Parathyroid adenoma (tissue), 2 donors: ENCODE results near the gene POLD3.

Experiments
- H2AFZ ChIP-seq: fragments of 300-600 bp; sonication (generic); one replicate; pipeline ENCODE4 v1.7.0; 2017; ENCODE audit warnings: antibody characterized with exemption, mild to moderate bottlenecking
- H3K27ac ChIP-seq: fragments of 300-600 bp; sonication (generic); one replicate; pipeline ENCODE4 v1.7.0; 2017
- H3K27me3 ChIP-seq: fragments of 300-600 bp; sonication (generic); one replicate; pipeline ENCODE4 v1.7.0; 2017; ENCODE audit warnings: low read length; ENCODE audit not compliant: control insufficient read depth, insufficient read depth
- H3K36me3 ChIP-seq: fragments of 300-600 bp; sonication (generic); one replicate; pipeline ENCODE4 v1.7.0; 2017; ENCODE audit warnings: low read length; ENCODE audit not compliant: control insufficient read depth, insufficient read depth
- H3K4me1 ChIP-seq: fragments of 300-600 bp; sonication (generic); one replicate; pipeline ENCODE4 v1.7.0; 2017; ENCODE audit warnings: control low read depth
- H3K4me2 ChIP-seq: fragments of 300-600 bp; sonication (generic); one replicate; pipeline ENCODE4 v1.7.0; 2017; ENCODE audit warnings: low read length
- H3K4me3 ChIP-seq: fragments of 300-600 bp; sonication (generic); one replicate; pipeline ENCODE4 v1.7.0; 2017; ENCODE audit warnings: low read depth, low read length
- H3K79me2 ChIP-seq: fragments of 300-600 bp; sonication (generic); one replicate; pipeline ENCODE4 v1.7.0; 2017; ENCODE audit warnings: control low read depth
- H3K9ac ChIP-seq: fragments of 300-600 bp; sonication (generic); one replicate; pipeline ENCODE4 v1.7.0; 2017; ENCODE audit warnings: mild to moderate bottlenecking
- H3K9me3 ChIP-seq: fragments of 300-600 bp; sonication (generic); one replicate; pipeline ENCODE4 v1.7.0; 2017; ENCODE audit warnings: low read length; ENCODE audit not compliant: control insufficient read depth
- CTCF ChIP-seq: fragments of 300-600 bp; sonication (generic); IDR thresholded peaks from one replicate; pipeline ENCODE4 v1.7.0; 2017; ENCODE audit warnings: antibody characterized with exemption, mild to moderate bottlenecking
- donor health status: primary hyperparathyroidism.

POLD3 gene

GRCh38 chr11:74592441-74593362, at the start of gene POLD3:
Gene POLD3, plus strand, starts transcription at chr11:74592582. Its CDS starts 77 bp downstream, at chr11:74592659.
- peak within 1 kb of the TSS; percentile 76 for H3K4me2 ChIP-seq
- peak within 1 kb of the TSS; percentile 93 for H3K4me3 ChIP-seq
- no peaks in the 10 kb centered on the region for H3K79me2 ChIP-seq
- no peaks in the 10 kb centered on the region for H3K4me1 ChIP-seq
- no peaks in the 10 kb centered on the region for H3K36me3 ChIP-seq
- H2AFZ ChIP-seq, result peak within 1 kb of the TSS; percentile 86
- no peaks in the 10 kb centered on the region for H3K9me3 ChIP-seq
- peak within 1 kb of the TSS; percentile 53 for H3K9ac ChIP-seq
- peak within 1 kb of the TSS; percentile 71 for H3K27ac ChIP-seq
- TF ChIP-seq CTCF, result no peak
- no peaks in the 10 kb centered on the region for H3K27me3 ChIP-seq

- H3K79me2 ChIP-seq, result no peaks in the 10 kb centered on the region
These were observed 48.4 kb upstream of the POLD3 start for GRCh38 chr11:74543991-74544390.

GRCh38 chr11:74546752-74547151, 45.6 kb upstream of the POLD3 start:
- Histone ChIP-seq H2AFZ (no peak overlapping the region), H3K27me3 (no peaks in the 10 kb centered on the region), H3K9ac (no peak overlapping the region), H3K9me3 (no peaks in the 10 kb centered on the region), H3K36me3 (no peaks in the 10 kb centered on the region), H3K4me1 (no peaks in the 10 kb centered on the region), H3K27ac (no peak overlapping the region), H3K79me2 (no peaks in the 10 kb centered on the region), H3K4me2 (no peak overlapping the region), H3K4me3 (no peak overlapping the region)
- TF ChIP-seq CTCF, result no peak

More at GRCh38 chr11:74543991-74544390, 48.4 kb upstream of the POLD3 start:
- Histone ChIP-seq H3K9ac (no peak overlapping the region), H3K36me3 (no peaks in the 10 kb centered on the region), H3K4me2 (no peak overlapping the region), H3K9me3 (no peaks in the 10 kb centered on the region), H3K27me3 (no peaks in the 10 kb centered on the region), H2AFZ (no peak overlapping the region), H3K4me1 (no peaks in the 10 kb centered on the region), H3K27ac (no peak overlapping the region), H3K4me3 (no peak overlapping the region)
- no peak for TF ChIP-seq CTCF

- Histone ChIP-seq H3K9ac (no peak overlapping the region), H3K4me2 (no peak overlapping the region), H3K79me2 (no peaks in the 10 kb centered on the region), H3K27ac (no peak overlapping the region), H3K4me3 (no peak overlapping the region), H3K4me1 (no peaks in the 10 kb centered on the region), H2AFZ (no peak overlapping the region), H3K27me3 (no peaks in the 10 kb centered on the region), H3K36me3 (no peaks in the 10 kb centered on the region), H3K9me3 (no peaks in the 10 kb centered on the region)
- no peak for TF ChIP-seq CTCF
These were observed 41.2 kb upstream of the POLD3 start for GRCh38 chr11:74550991-74551753.
